DOHH2 (cell line): ENCODE data around the gene WDFY4.

Source experiments
- H3F3A ChIP-seq: fragments of 200-600 bp; sonication (generic), shearing (Covaris generic); 2 replicates; pipeline ENCODE4 v1.6.0; 2016; ENCODE audit warnings: antibody characterized with exemption, mild to moderate bottlenecking; ENCODE audit not compliant: control insufficient read depth, insufficient read depth
- H3K27ac ChIP-seq: fragments of 200-600 bp; sonication (generic); 2 replicates; pipeline ENCODE4 v1.5.1; 2014; ENCODE audit warnings: low read depth, mild to moderate bottlenecking, low read length, moderate library complexity
- H3K27me3 ChIP-seq: fragments of 200-600 bp; sonication (generic); 2 replicates; pipeline ENCODE4 v1.6.1; 2014; ENCODE audit warnings: mild to moderate bottlenecking, low read length, mixed read lengths; ENCODE audit not compliant: control insufficient read depth
- H3K36me3 ChIP-seq: fragments of 200-600 bp; sonication (generic); 2 replicates; pipeline ENCODE4 v1.6.1; 2014; ENCODE audit warnings: mild to moderate bottlenecking, low read length, moderate library complexity, mixed read lengths; ENCODE audit not compliant: control insufficient read depth
- H3K4me1 ChIP-seq: fragments of 200-600 bp; sonication (generic); 2 replicates; pipeline ENCODE4 v1.6.1; 2014; ENCODE audit warnings: mild to moderate bottlenecking, low read length, mixed read lengths; ENCODE audit not compliant: control insufficient read depth
- H3K4me2 ChIP-seq: fragments of 200-600 bp; sonication (generic); 2 replicates; pipeline ENCODE4 v1.6.0; 2014; ENCODE audit warnings: mild to moderate bottlenecking, low read length, moderate library complexity
- H3K4me3 ChIP-seq: fragments of 200-600 bp; sonication (generic); 2 replicates; pipeline ENCODE4 v1.5.1; 2014; ENCODE audit warnings: mild to moderate bottlenecking, low read length, mixed read lengths
- H3K79me2 ChIP-seq: fragments of 200-600 bp; sonication (generic); 2 replicates; pipeline ENCODE4 v1.6.1; 2014; ENCODE audit warnings: mild to moderate bottlenecking, low read length, mixed read lengths; ENCODE audit not compliant: control insufficient read depth
- H3K9me2 ChIP-seq: fragments of 200-600 bp; sonication (generic); replicated peaks from 2 replicates; pipeline ENCODE4 v1.6.1; 2014; ENCODE audit warnings: mild to moderate bottlenecking, low read length, mixed read lengths; ENCODE audit not compliant: control insufficient read depth
- H3K9me3 ChIP-seq: fragments of 200-600 bp; sonication (generic); 2 replicates; pipeline ENCODE4 v1.6.1; 2014; ENCODE audit warnings: antibody characterized with exemption, low read length, mixed read lengths; ENCODE audit not compliant: control insufficient read depth, insufficient read depth
- H4K20me1 ChIP-seq: fragments of 200-600 bp; sonication (generic); 2 replicates; pipeline ENCODE4 v1.6.0; 2014; ENCODE audit warnings: low read depth, mild to moderate bottlenecking, antibody characterized with exemption, low read length, moderate library complexity; ENCODE audit not compliant: control insufficient read depth, insufficient read depth
- CTCF ChIP-seq: fragments of 200-600 bp; sonication (generic); IDR thresholded peaks from one replicate; pipeline ENCODE4 v1.5.1; 2014; ENCODE audit warnings: antibody characterized with exemption, mild to moderate bottlenecking, low read depth, low read length; ENCODE audit not compliant: poor library complexity, severe bottlenecking
- EZH2phosphoT487 ChIP-seq: fragments of 200-600 bp; sonication (generic); IDR thresholded peaks from 2 replicates; pipeline ENCODE4 v1.6.1; 2017; ENCODE audit warnings: borderline replicate concordance, mild to moderate bottlenecking, antibody characterized with exemption, low read length, moderate library complexity, mixed read lengths

The WDFY4 gene

DNA sequence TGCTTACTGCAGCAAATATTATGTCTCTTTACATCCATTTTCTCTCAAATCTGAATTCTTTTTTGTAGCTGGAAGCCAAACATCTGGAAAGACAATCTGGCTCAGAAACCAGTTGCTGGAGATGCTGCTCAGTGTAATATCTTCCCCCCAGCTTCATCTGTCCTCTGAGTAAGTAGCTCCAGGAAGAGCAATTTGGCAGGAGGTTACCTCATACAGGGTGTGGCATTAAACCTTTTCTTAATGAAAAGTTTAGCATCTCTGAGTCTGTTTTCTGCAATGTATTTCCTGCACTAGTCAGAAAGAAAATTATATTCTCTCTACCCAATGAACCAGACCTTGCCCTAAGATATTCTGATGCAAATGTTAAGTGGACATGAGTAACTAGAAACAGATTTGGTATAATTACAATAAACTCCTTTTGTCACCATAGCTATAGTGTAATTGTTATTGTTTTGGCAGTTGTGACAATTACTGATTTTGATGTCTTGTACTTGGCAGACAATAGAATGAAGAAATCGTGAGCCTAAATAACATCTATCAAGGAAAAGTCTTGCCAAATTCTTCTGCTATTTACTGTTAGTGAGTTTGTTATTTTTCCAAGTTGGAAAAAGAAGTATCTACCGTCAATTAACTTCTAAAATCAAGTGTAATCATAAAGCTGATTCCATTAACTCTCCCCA is 123.3 kb downstream of the WDFY4 start:
- H4K20me1 ChIP-seq = no peaks in the 10 kb centered on the region
- H3K4me3 ChIP-seq = no peak overlapping the region
- no peaks in the 10 kb centered on the region for H3K9me3 ChIP-seq
- TF ChIP-seq CTCF (no peak), EZH2phosphoT487 (no peak)
- no peaks in the 10 kb centered on the region for H3F3A ChIP-seq
- H3K27ac ChIP-seq = no peak overlapping the region
- H3K9me2 ChIP-seq = no peaks in the 10 kb centered on the region
- no peak overlapping the region for H3K4me2 ChIP-seq
- peaks cover 91% of the 10 kb centered on the region for H3K36me3 ChIP-seq
- no peaks in the 10 kb centered on the region; the same call in 1 of the 2 replicates for H3K4me1 ChIP-seq
- no peaks in the 10 kb centered on the region for H3K27me3 ChIP-seq
- no peaks in the 10 kb centered on the region for H3K79me2 ChIP-seq

- no peaks in the 10 kb centered on the region for H3K9me3 ChIP-seq
- TF ChIP-seq CTCF (no peak), EZH2phosphoT487 (no peak)
- no peaks in the 10 kb centered on the region for H4K20me1 ChIP-seq
- no peak overlapping the region for H3K4me3 ChIP-seq
- no peaks in the 10 kb centered on the region for H3F3A ChIP-seq
- H3K4me2 ChIP-seq = no peak overlapping the region
- H3K4me1 ChIP-seq = no peaks in the 10 kb centered on the region
- no peaks in the 10 kb centered on the region for H3K79me2 ChIP-seq
- H3K9me2 ChIP-seq = no peaks in the 10 kb centered on the region
- no peak overlapping the region for H3K27ac ChIP-seq
- peaks cover 85% of the 10 kb centered on the region for H3K36me3 ChIP-seq
- H3K27me3 ChIP-seq = no peaks in the 10 kb centered on the region
Observed at GRCh38 chr10:48809261-48809660, 124.6 kb downstream of the WDFY4 start.

DNA sequence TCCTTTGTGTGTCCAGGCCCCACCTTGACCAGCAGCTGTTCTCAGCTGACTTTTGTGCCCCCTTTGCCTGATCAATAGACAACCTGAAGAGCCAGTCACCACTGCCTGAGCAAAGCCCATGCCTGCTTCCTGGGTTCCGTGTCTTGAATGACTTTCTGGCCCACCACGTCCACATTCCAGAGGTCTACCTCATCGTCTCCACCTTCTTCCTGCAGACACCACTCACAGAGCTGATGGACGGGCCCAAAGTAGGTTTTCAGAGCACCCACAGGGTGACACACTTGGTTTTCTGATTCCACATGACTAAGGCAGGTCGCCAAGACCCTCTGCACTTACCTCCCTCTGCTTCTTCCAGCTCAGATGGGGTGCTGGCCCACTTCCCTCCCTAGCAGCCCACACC is 126.8 kb downstream of the WDFY4 start:
- no peaks in the 10 kb centered on the region for H3F3A ChIP-seq
- H3K4me1 ChIP-seq = no peaks in the 10 kb centered on the region
- no peak for TF ChIP-seq EZH2phosphoT487
- no peak for TF ChIP-seq CTCF
- no peak overlapping the region for H3K27ac ChIP-seq
- no peak overlapping the region for H3K4me2 ChIP-seq
- H3K27me3 ChIP-seq = no peaks in the 10 kb centered on the region
- H3K4me3 ChIP-seq = no peak overlapping the region
- H3K9me3 ChIP-seq = no peaks in the 10 kb centered on the region
- H4K20me1 ChIP-seq = no peaks in the 10 kb centered on the region
- H3K9me2 ChIP-seq = no peaks in the 10 kb centered on the region
- H3K79me2 ChIP-seq = no peaks in the 10 kb centered on the region
- H3K36me3 ChIP-seq = peaks cover 72% of the 10 kb centered on the region
